ENCODE data around the gene NEDD4L. TPM values are rescaled to one million over a fixed set of nuclear protein-coding genes. Genes with fewer than 3 reads are reported as not detected.

The NEDD4L gene
- total RNA-seq, 1 experiment from 2014 or later, result 31.7 TPM

GRCh38 chr18:58194028-58194427 is 150.0 kb downstream of the NEDD4L start:
- H3K36me3 ChIP-seq, result no peaks in the 10 kb centered on the region
- no peaks in the 10 kb centered on the region for H3K27me3 ChIP-seq (replicated peaks)
- no peak for DNase-seq (ENCODE audit: low read depth in 1 of 2, low spot score in 2 of 2)
- peaks cover 39% of the 10 kb centered on the region for H3K4me1 ChIP-seq (replicated peaks)
- H3K4me3 ChIP-seq, result no peak overlapping the region
- no peaks in the 10 kb centered on the region for H3K9me3 ChIP-seq (replicated peaks)
- H3K27ac ChIP-seq, result no peak overlapping the region

DNA sequence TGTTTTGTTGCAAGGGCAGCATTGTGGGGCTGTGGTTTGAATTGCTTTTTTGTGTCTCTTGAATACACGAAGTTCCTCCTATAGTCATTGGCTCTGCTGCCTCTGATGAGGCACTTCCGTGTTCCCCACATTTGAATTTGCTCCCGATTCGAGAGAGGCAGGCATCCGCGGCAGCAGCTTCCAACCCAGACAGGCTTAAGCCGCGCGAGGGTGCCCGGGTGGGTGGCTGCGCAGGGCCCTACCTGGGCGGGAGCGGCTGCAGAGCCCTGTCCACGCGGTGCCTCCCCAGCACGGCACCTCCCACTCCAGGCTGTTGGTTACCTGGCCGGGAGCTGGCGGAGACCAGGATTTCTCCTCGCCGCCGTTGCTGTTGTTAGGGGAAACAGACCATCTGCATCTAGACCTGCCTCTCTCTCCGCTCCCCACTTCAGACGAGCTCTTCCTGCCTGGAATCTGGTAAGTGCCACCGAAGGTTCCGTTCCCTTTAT is 151.3 kb downstream of the NEDD4L start:
- peaks cover 38% of the 10 kb centered on the region for H3K4me1 ChIP-seq (replicated peaks)
- DNase-seq (ENCODE audit: low read depth in 1 of 2, low spot score in 2 of 2), result no peak
- H3K9me3 ChIP-seq (replicated peaks), result no peaks in the 10 kb centered on the region
- no peaks in the 10 kb centered on the region for H3K27me3 ChIP-seq (replicated peaks)
- no peak overlapping the region for H3K27ac ChIP-seq
- H3K4me3 ChIP-seq, result peak overlapping the region; percentile 33
- H3K36me3 ChIP-seq, result no peaks in the 10 kb centered on the region

DNA sequence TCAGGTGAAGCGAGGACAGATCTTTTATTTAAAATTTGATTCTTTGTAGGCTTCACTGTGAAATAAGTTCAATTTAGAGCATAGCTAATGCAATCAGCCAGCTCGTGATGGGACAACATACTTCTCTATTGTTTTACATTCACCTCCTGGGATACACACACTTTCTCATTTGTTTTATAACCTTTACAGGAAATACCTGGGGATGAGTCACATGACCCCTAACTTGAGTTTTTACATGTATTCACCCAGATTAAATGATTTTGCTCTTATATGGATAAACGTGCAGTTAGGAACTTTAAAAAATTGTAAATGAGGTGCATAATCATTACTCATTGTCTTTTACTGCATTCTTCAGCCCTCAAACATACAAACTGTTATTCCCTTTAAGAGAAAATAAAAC is 152.1 kb downstream of the NEDD4L start:
- H3K4me1 ChIP-seq (replicated peaks), result peaks cover 30% of the 10 kb centered on the region
- no peak overlapping the region for H3K4me3 ChIP-seq
- no peaks in the 10 kb centered on the region for H3K27me3 ChIP-seq (replicated peaks)
- H3K9me3 ChIP-seq (replicated peaks), result no peaks in the 10 kb centered on the region
- DNase-seq (ENCODE audit: low read depth in 1 of 2, low spot score in 2 of 2), result peak in 1 of 2 experiments; percentile 22
- no peaks in the 10 kb centered on the region for H3K36me3 ChIP-seq
- no peak overlapping the region for H3K27ac ChIP-seq

- Histone ChIP-seq H3K27me3 (replicated peaks) (no peaks in the 10 kb centered on the region), H3K9me3 (replicated peaks) (no peaks in the 10 kb centered on the region), H3K4me3 (no peak overlapping the region), H3K27ac (no peak overlapping the region), H3K4me1 (replicated peaks) (peaks cover 32% of the 10 kb centered on the region), H3K36me3 (no peaks in the 10 kb centered on the region)
- no peak for DNase-seq (ENCODE audit: low read depth in 1 of 2, low spot score in 2 of 2)
Measured at GRCh38 chr18:58196881-58197872, 153.2 kb downstream of the NEDD4L start.

DNA sequence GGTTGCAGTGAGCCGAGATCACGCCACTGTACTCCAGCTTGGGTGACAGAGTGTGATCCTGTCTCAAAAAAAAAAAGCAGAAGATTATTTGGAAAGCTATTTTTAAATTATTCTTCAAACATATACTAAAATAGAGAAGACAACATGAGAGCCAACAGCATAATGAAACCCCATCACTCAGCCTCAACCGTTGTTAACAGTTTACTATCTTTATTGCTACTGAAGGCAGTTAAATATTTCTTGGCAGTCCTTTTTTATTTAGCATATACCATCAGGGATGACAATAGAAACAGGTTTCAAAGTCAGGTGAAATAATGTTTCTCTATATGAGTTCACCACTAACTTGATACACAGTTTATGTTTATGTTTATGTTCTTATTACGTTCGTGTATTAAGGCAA is 157.2 kb downstream of the NEDD4L start:
- H3K27me3 ChIP-seq (replicated peaks), result no peaks in the 10 kb centered on the region
- no peak for DNase-seq (ENCODE audit: low read depth in 1 of 2, low spot score in 2 of 2)

GRCh38 chr18:58201733-58202730 is 158.0 kb downstream of the NEDD4L start:
- Histone ChIP-seq H3K4me3 (no peak overlapping the region), H3K27me3 (replicated peaks) (no peaks in the 10 kb centered on the region), H3K9me3 (replicated peaks) (no peaks in the 10 kb centered on the region), H3K4me1 (replicated peaks) (peaks cover 37% of the 10 kb centered on the region), H3K36me3 (no peaks in the 10 kb centered on the region), H3K27ac (peak overlapping the region; percentile 25)
- DNase-seq (ENCODE audit: low read depth in 1 of 2, low spot score in 2 of 2), result peak in 1 of 2 experiments; percentile 33

More for the DNA sequence above, 157.2 kb downstream of the NEDD4L start:
- H3K9me3 ChIP-seq (replicated peaks), result no peaks in the 10 kb centered on the region
- H3K27ac ChIP-seq, result no peak overlapping the region; the same call in 1 of the 2 replicates
- no peaks in the 10 kb centered on the region for H3K36me3 ChIP-seq
- H3K4me3 ChIP-seq, result no peak overlapping the region
- peaks cover 40% of the 10 kb centered on the region for H3K4me1 ChIP-seq (replicated peaks)

DNA sequence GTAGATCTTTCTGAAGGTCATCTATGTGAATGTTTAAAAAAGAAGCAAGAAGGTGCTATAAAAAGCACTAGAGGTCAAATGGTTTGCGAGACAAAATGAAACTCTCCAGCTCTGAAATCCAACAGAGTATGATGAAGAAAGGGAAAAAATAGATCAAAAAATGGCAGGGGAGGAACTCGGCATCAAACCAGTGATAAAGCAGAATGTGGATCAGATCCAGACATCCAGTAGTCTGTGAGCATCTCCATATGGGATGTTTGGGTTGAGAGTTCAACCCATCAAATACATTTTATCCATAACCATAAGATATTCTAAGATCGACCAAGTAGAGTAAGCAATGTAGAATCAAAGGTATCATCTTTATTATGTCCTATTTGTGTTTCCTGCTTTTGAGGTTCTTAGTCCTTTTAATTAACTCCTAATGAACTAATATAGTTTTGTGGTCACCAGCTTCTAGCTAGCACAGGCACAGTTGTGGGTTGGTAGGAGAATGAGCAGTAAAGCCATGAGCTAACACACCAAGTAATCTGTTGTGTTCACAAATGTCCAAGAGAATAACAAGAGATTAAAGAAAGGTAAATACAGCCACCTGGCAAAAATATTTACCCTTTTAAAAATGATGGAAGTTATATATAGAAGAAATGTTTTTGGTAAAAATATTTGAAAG is 160.9 kb downstream of the NEDD4L start:
- H3K4me3 ChIP-seq, result no peak overlapping the region
- peak overlapping the region; percentile 32; the same call in 1 of the 2 replicates for H3K27ac ChIP-seq
- peaks cover 54% of the 10 kb centered on the region for H3K4me1 ChIP-seq (replicated peaks)
- no peaks in the 10 kb centered on the region for H3K36me3 ChIP-seq
- no peaks in the 10 kb centered on the region for H3K9me3 ChIP-seq (replicated peaks)
- DNase-seq (ENCODE audit: low read depth in 1 of 2, low spot score in 2 of 2), result no peak
- no peaks in the 10 kb centered on the region for H3K27me3 ChIP-seq (replicated peaks)

- Histone ChIP-seq H3K4me3 (no peak overlapping the region), H3K27ac (peak overlapping the region; percentile 32), H3K4me1 (replicated peaks) (peaks cover 60% of the 10 kb centered on the region), H3K9me3 (replicated peaks) (no peaks in the 10 kb centered on the region), H3K27me3 (replicated peaks) (no peaks in the 10 kb centered on the region), H3K36me3 (no peaks in the 10 kb centered on the region)
- peak; percentile 60 to 63 for DNase-seq (ENCODE audit: low read depth in 1 of 2, low spot score in 2 of 2)
Measured at GRCh38 chr18:58205443-58206160, 161.6 kb downstream of the NEDD4L start.

GRCh38 chr18:58207520-58208152 is 163.6 kb downstream of the NEDD4L start:
- no peak overlapping the region for H3K4me3 ChIP-seq
- DNase-seq (ENCODE audit: low read depth in 1 of 2, low spot score in 2 of 2), result no peak
- no peaks in the 10 kb centered on the region for H3K27me3 ChIP-seq (replicated peaks)
- no peaks in the 10 kb centered on the region for H3K36me3 ChIP-seq
- H3K9me3 ChIP-seq (replicated peaks), result no peaks in the 10 kb centered on the region
- peaks cover 47% of the 10 kb centered on the region for H3K4me1 ChIP-seq (replicated peaks)
- H3K27ac ChIP-seq, result no peak overlapping the region

DNA sequence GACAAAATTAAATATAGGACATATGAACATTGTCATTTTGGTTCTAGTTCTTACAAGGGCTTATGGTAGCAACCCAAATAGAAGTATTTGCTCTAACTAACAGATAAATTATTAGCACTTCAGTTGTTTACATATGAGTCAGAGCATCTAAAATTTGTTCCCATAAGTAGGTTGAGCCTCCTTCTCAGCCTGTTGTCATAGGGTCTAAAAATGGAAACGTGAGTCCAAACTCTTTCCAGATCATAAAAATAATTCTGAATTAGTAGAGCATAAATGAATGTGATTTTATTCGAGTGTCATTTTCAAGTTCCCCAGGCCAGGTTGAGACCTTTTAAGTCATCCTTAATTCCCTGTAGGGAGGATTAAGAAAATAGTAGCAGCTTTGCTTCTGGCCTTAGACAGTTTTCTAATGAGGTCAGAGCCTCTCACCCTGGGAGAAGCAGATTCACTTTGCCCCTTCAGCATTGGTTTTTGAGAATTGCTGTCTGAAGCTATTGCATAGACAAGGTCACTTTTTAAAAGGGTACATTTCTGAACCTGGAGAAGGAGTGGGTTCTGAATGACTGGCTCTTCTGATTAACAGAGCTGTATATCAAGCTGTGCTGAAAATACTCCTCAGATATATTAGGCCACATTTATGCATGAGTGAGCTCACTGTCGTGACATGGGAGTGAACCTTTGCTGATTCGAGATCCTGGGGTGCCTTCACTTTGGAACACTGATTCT is 164.3 kb downstream of the NEDD4L start:
- H3K27me3 ChIP-seq (replicated peaks), result no peaks in the 10 kb centered on the region
- H3K4me1 ChIP-seq (replicated peaks), result peaks cover 50% of the 10 kb centered on the region
- H3K9me3 ChIP-seq (replicated peaks), result no peaks in the 10 kb centered on the region
- H3K27ac ChIP-seq, result peak overlapping the region; percentile 7
- DNase-seq (ENCODE audit: low read depth in 1 of 2, low spot score in 2 of 2), result peak in 1 of 2 experiments; percentile 34
- no peak overlapping the region for H3K4me3 ChIP-seq
- no peaks in the 10 kb centered on the region for H3K36me3 ChIP-seq

DNA sequence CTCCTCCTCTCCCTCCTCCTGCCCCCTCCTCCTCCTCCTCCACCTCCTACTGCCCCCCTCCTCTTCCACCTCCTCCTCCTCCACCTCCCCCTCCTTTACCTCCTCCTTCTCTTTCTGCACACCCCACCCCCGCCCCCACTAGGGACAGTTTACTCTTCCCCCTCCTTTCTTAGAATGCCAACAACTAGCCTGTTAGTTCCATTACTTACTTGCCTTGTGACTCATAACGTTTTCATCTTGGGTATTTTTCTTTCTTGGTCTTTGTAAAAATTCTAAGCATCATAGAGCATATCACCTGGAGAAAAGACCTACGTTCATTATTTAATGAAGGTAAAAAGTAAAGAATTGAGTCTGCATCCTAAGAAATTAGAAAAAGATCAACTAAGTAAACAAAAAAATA is 165.3 kb downstream of the NEDD4L start:
- peaks cover 60% of the 10 kb centered on the region for H3K4me1 ChIP-seq (replicated peaks)
- DNase-seq (ENCODE audit: low read depth in 1 of 2, low spot score in 2 of 2), result peak in 1 of 2 experiments; percentile 45
- H3K27me3 ChIP-seq (replicated peaks), result no peaks in the 10 kb centered on the region
- H3K27ac ChIP-seq, result peak overlapping the region; percentile 32
- H3K9me3 ChIP-seq (replicated peaks), result no peaks in the 10 kb centered on the region
- no peaks in the 10 kb centered on the region for H3K36me3 ChIP-seq
- no peak overlapping the region for H3K4me3 ChIP-seq

GRCh38 chr18:58211510-58211909 is 167.5 kb downstream of the NEDD4L start:
- Histone ChIP-seq H3K4me3 (no peak overlapping the region), H3K27ac (no peak overlapping the region), H3K9me3 (replicated peaks) (no peaks in the 10 kb centered on the region), H3K4me1 (replicated peaks) (peaks cover 61% of the 10 kb centered on the region), H3K36me3 (no peaks in the 10 kb centered on the region), H3K27me3 (replicated peaks) (no peaks in the 10 kb centered on the region)
- no peak for DNase-seq (ENCODE audit: low read depth in 1 of 2, low spot score in 2 of 2)

Measured in SJSA1 (cell line).